Inflammatory macrophage (primary cell): ENCODE results near the gene SNX20.

Experiments
- DNase-seq, 2 donors: peaks; one replicate each; pipeline ENCODE4 v3.0.0-alpha.2; 2020 to 2022

The SNX20 gene

DNA sequence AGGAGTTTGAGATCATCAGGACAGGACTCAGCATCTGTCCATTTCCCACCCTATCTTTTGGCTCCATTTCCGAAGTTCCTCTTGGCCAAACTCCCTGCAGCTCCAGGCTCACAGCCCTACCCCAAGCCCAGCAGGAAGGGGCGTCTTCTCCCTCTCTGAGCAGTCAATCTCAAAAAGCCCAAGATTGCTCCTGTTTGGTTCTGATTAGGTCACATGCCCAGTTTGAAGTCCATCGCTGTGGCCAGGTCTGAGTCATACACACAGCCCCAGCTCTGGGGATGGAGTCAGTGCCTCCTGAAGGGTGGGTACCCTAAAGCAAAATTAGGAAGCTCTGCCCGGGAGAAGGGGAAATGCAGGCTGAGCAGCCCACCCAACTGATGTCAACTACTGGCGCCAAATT, 23.9 kb downstream of the SNX20 start:
- peak in 1 of 2 donors; percentile 17 for DNase-seq

DNA sequence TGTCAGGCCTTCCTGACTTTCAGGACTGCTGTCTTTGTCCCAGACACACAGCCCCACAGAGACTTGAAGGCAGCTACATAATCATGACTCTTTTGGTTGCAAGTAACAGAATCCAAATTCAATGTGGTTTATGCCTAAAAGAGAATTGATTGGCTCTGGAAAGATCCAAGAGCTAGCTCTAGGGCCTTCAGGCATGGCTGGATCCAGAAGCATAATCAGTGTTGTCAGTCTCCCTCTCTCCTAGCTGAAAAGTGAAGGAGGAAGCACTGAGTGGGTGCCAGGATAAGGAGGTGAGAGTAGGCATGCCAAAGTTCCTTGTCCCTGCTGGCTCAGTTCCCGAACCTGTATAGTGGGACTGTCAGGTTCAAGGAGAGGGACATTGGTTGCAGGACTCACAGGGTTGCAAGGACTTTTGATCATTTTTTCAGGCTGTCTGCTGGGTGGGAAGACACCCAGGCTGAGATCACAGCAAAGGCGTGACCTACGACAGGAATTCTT, 25.5 kb downstream of the SNX20 start:
- no peak for DNase-seq

- no peak for DNase-seq
Observed at GRCh38 chr16:50653633-50654519, 27.2 kb downstream of the SNX20 start.

- no peak for DNase-seq
Observed at GRCh38 chr16:50652836-50653425, 28.2 kb downstream of the SNX20 start.

DNA sequence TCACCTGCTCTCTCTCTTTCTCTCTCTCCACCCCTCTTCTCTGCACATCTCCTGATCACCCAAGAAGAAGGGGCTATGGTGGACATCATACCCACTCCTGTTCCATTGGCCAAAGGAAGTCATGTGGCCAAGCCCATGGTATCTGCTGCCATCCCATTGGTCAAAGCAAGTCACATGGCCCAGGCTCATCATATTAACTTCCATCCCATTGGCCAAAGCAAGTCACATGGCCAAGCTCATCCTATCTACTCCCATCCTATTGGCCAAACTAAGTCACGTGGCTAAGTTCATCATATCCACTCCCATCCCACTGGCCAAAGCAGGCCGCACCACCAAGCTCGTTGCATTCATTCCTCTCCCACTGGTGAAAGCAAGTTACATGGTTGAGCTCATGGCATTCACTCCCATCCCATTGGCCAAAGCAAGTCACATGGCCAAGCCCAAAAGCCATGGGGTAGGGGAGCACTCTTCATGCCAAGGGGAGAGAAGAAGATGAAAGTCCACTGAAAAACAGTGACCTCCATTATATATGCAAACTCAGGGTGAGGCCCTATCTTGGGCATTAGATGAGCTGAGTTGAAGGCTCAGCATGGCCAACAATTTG, 29.2 kb downstream of the SNX20 start:
- no peak for DNase-seq

DNA sequence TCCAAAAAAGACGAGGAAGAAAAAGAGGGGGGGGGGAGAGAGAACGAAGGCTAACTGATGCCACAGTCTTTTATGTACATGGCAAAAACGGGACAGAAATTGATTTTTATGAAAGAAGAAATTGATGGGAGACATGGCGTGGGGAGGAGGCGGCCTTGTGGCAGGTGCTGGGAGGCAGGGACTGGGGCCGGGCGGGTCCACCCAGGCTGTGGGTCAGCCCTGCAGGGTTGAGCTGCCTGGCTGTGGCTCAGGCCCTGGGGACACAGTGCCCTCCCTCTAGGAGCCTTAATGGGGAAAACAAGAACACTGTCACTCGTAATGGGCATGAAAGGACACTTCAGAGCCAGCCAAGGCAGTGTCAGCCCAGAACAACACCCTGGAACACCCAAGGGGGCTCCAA, 34.8 kb downstream of the SNX20 start:
- DNase-seq: no peak

DNA sequence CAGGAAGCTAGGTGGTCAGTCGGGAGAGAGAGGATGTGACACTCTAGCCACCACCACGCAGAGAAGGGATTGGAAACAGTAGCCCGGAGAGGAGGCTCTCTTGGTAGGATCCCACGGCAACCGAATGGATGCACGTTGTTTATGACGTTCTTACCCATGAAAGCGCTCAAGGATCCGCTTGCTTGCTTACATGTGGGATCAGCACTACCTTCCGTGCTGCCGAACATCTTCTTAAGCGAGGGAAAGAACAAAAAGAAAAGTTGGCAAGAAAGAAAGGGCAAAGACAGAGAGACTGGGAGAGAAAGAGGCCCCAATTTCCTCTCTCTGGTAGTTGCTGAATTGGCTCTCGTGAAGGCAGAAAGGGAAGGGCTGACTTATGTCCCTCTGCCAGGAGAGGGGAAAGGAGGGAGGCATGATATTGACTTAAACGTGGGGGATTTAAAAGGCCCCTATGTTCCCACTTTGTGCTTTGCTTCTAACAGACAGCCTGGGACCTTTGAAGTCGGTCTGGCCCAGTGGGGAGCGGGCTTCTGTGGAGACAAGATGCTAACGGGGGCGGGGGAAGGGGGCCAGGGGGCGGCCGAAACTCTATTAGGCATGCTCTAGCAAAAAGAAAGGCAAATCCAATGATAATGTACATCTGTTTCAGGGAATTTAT, 35.4 kb downstream of the SNX20 start:
- DNase-seq: no peak

GRCh38 chr16:50644729-50645128, 36.4 kb downstream of the SNX20 start:
- DNase-seq: peak; percentile 26 to 71

DNA sequence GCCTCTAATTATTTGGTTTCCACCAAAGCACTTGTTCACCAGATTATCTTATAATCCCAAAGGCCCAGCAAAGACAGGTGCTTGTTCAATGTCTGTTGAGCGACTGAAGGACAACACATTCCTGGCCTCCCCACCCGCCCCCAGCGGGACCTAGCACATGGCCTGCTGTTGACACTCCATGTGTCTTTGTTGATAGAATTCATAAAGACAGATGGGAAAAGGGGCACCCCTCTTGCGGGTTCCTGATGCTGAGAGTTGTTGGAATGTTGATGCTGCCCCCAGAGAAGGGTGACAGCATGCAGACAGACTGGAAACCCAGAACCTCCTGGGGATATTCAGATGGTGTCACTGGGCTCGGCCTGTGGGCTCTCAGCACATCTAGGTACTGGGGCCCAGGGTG, 36.9 kb downstream of the SNX20 start:
- DNase-seq: no peak

DNA sequence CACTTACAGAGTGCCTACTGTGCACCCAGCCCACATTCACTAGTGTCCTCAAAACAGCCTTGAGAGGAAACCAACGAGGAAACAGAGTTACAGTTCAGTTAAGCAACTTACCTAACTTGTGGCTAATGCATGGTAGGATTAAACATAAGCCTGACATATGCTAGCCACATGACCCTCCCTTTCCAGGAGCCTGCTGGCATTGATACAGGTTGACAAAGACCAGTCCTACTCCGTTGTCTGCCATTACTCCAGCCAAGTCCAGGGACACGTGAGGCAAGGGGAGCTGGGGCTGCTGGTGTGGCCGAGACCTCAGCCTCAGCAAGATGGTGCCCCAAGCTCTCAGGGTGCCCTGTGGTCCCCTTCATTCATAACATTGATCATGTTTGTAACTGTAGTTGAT, 37.9 kb downstream of the SNX20 start:
- DNase-seq: no peak

DNA sequence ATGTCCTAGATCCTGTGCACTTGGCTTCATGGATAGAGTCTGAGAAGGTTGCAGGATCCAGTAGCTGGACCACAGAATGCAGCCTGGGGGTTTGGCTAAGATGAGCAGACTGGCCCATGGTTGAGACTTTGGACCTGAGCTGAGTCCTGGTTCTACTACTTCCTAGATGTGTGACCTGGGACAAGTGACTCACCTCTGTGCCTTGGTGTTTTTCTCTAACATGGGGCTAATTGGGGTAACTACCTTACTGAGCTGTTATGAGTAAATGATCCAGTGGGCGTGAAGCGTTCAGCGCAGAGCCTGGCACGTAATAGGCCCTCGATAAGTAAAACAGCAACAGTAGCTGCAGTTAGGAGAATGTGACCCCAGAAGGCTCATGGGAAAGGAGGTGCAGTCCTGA, 38.8 kb downstream of the SNX20 start:
- DNase-seq: no peak

- DNase-seq: no peak
Observed at GRCh38 chr16:50641818-50642187, 39.3 kb downstream of the SNX20 start.

GRCh38 chr16:50640919-50641817, 39.9 kb downstream of the SNX20 start:
- no peak for DNase-seq

DNA sequence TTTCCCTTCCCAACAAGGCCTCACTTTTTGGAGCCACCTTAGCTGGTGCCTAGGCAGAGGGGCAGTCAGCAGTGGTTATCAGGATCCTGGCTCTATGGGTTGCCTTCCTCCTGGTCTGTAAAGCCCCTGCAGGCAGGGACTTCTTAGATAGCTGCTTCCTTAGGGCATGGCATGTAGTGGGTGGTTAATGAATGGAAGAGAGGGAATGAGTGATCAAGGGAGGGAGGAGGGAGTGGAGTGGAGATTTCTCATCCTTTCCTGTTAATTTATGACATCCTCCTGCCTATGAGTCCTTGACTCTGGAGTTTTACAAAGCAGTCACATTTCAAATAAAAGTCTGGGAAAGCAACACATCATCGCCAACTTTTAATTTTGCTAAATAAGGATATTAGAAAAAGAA, 40.7 kb downstream of the SNX20 start:
- DNase-seq: no peak

DNA sequence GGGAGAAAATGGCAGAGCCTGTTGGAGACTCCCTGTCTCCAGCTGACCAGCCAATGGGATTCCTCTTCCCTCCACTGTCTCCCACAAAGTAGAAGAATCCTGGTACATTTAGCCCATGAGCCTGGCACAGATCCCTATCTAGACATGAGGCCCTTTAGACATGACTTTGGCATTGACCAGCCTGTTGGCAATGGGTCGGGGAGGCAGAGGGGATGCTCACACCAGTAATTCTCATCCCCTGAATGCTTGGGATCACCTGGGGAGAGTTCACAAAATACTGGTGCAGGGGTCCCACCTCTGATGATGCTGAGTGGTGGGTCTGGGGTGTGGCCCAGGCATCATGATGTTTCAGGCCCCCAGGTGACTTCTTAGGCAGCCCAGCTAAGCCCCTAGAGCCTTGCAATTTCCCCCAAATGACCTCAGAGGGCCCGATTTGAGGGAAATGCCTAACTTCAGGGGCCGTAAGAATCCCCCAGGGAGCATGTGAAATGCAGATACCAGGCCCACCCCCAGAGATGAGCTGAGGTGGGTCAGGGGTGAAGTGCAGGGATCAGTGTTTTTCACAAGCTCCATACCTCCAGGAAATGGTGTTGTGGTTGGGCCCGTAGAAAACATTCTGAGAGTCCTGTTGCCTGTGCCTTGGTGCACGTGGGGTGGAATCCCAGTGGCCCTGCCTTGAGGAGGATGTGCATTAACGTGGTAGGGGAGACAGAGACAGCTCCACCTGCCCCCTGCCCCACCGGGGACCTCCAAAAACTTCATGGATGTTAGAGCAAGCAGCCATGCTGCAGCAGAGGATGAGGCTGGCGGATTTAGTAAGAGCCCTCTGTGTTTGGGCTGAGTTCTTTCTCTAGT, 42.1 kb downstream of the SNX20 start:
- DNase-seq: no peak

DNA sequence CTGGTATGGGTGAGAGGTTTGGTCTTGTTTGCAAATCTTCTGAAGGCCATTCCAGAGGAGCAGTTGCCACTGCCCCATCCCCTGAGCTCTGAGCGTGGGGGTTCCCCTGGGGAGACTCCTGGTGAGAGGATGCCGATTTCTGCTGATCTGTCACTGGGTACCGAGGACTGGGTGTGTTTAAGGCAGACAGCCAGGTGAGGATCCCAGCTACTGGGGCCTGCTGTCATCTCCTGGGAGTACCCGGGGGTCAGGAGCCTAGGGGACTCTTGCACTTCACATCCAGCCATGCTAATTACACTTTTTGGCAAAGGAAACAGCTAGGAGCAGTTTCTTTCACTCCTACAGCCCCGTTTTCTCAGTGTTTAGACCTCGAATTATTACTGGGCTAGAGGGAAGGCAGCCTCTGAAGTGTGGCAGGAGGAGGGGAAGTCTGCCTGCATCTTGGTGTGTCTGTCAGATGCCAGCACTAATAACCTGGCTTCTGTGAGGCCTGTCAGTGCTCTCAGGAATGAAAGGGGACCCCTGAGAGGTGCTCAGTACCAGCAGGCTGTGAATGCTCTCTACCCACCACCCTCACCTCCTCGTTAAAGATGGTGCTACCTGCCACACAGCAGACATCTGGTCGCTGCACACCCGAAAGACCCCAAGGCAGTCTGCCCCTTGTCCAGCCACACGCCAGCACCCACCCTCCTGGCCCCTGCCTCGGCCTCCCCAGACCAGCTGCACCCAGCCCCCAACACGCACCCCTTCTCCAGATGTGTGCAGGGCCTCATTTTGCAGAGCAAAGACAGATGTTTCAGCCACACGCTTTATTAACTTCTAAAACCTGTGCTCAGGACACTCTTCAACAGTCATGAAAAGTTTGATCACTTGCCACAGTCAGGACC, 43.2 kb downstream of the SNX20 start:
- no peak for DNase-seq

GRCh38 chr16:50636753-50637374, 44.2 kb downstream of the SNX20 start:
- no peak for DNase-seq

DNA sequence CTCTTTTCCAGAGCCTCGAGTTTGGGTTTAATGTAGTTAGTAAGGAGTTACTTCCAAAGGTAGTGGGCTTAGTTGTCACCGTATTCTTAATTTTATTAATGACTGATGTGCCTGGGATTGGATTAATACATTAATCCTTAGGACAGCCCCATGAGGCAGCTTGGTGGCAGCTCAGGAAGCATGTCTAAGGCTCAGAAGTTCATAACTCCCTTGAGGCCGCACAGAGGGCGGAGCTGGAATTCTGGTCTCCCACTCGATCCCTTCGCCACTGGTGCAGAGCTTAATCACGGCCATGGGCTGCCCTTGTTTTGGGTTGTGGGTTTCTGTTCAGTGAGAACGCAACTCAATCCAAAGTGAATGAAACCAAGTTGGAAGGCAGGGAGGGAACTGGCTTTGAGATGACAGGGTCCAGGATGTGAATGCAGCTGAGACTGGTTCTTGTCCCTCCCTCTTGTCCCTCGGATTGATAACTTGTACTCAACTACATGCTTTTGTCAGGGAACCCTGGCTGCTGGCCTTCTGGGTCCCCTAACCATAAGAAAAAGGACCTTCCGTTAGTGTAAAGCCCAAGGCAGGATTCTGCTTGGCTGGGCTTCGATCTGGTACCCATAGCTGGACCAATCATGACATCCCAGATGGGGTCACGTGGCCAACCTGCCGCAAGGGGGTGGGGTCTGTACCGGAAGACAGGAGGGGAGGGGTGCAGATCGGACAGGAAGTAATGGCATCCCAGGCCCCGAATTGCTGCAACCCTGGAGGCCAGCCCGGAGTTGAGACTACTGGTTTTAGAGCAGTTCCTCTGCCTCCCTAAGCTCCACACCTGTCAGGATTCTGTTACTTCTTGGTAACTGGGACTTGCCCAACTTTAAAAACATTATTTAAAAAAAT, 45.4 kb downstream of the SNX20 start:
- no peak for DNase-seq

GRCh38 chr16:50634947-50635346, 46.2 kb downstream of the SNX20 start:
- no peak for DNase-seq
